HG02623 (cell line): Measurements from ENCODE around the gene PINLYP.
"Not testable (repeated sequence)": the region's sequence is repeated elsewhere in the genome, so short reads cannot be mapped to it uniquely, and the experiment has no call there.

Experiments used
- ATAC-seq: cut with Tn5 transposase; IDR thresholded peaks from one replicate; pipeline ENCODE4 v1.9.1; 2021; ENCODE audit warnings: moderate library complexity; ENCODE audit not compliant: unreplicated experiment

PINLYP gene

GRCh38 chr19:43599635-43600295 lies 24.2 kb downstream of the PINLYP start:
- no peak for ATAC-seq

GRCh38 chr19:43600326-43600725 lies 24.7 kb downstream of the PINLYP start:
- not testable (repeated sequence) for ATAC-seq

- ATAC-seq: no peak
Observed at GRCh38 chr19:43605875-43606568, 30.4 kb downstream of the PINLYP start.

GRCh38 chr19:43606569-43607229 lies 31.1 kb downstream of the PINLYP start:
- ATAC-seq: no peak

GRCh38 chr19:43607238-43608205 lies 31.9 kb downstream of the PINLYP start:
- no peak for ATAC-seq

- ATAC-seq: no peak
Observed at GRCh38 chr19:43609872-43610271, 34.3 kb downstream of the PINLYP start.

- ATAC-seq: no peak
Observed at GRCh38 chr19:43610493-43610892, 34.9 kb downstream of the PINLYP start.

- no peak for ATAC-seq
Observed at GRCh38 chr19:43611788-43612187, 36.2 kb downstream of the PINLYP start, which contains the start of gene SRRM5. TSS of gene SRRM5 (plus strand) at chr19:43612088. CDS start at chr19:43612122, 34 bp downstream.

- no peak for ATAC-seq
Observed at GRCh38 chr19:43612374-43612773, 36.8 kb downstream of the PINLYP start.

GRCh38 chr19:43616306-43616705 lies 40.7 kb downstream of the PINLYP start:
- no peak for ATAC-seq

- ATAC-seq: no peak
Observed at GRCh38 chr19:43616954-43617353, 41.4 kb downstream of the PINLYP start.

- ATAC-seq: peak; percentile 11
Observed at GRCh38 chr19:43618921-43619261, 43.3 kb downstream of the PINLYP start.

- peak; percentile 67 for ATAC-seq
Observed at GRCh38 chr19:43619262-43620060, 43.9 kb downstream of the PINLYP start, which contains the start of gene ZNF428. TSS of gene ZNF428 (minus strand) at chr19:43619629. CDS start at chr19:43614304, 5,325 bp downstream.

- ATAC-seq: no peak
Observed at GRCh38 chr19:43620061-43621001, 44.7 kb downstream of the PINLYP start.

- ATAC-seq: no peak
Observed at GRCh38 chr19:43622070-43622469, 46.5 kb downstream of the PINLYP start.

- ATAC-seq: no peak
Observed at GRCh38 chr19:43622956-43623355, 47.4 kb downstream of the PINLYP start.

- ATAC-seq: no peak
Observed at GRCh38 chr19:43623889-43624670, 48.5 kb downstream of the PINLYP start.

GRCh38 chr19:43624933-43625332 lies 49.3 kb downstream of the PINLYP start:
- no peak for ATAC-seq
